Measurements from ENCODE around the gene PPP2R2B.

PPP2R2B gene

GRCh38 chr5:146828385-146828784, 50.2 kb downstream of the PPP2R2B start:
- Mint-ChIP-seq H3K4me3 (no peak overlapping the region), H3K36me3 (ENCODE audit: low read depth) (no peaks in the 10 kb centered on the region), H3K9me3 (no peaks in the 10 kb centered on the region), H3K27ac (no peak overlapping the region), H3K4me1 (ENCODE audit: low read depth) (no peaks in the 10 kb centered on the region), H3K27me3 (no peaks in the 10 kb centered on the region)
- intact Hi-C loops (cut with micrococcal nuclease), result no loop called here

GRCh38 chr5:146827901-146828300, 50.7 kb downstream of the PPP2R2B start:
- no peak overlapping the region for H3K27ac Mint-ChIP-seq
- H3K4me3 Mint-ChIP-seq, result no peak overlapping the region
- H3K9me3 Mint-ChIP-seq, result no peaks in the 10 kb centered on the region
- intact Hi-C loops (cut with micrococcal nuclease), result no loop called here
- H3K36me3 Mint-ChIP-seq (ENCODE audit: low read depth), result no peaks in the 10 kb centered on the region
- no peaks in the 10 kb centered on the region for H3K27me3 Mint-ChIP-seq
- no peaks in the 10 kb centered on the region for H3K4me1 Mint-ChIP-seq (ENCODE audit: low read depth)

DNA sequence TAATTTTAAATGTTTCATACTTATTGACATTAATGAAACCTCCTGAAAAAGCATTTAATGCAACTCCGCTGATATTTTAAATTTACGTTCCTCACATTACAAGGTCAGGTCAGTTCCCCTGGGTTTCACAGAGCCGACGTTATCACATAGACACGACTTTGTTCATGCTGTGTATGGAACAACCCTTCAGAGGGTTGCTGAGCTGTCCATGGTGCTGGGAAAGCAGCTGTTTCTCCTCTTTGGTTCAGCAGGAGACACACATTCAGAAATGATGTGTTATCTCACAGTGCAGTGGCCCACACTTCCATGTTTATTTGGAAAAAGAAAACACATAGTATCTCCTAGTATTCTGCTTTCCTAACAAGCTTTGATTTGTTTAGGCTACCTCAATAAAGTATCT, 53.5 kb downstream of the PPP2R2B start:
- Mint-ChIP-seq H3K36me3 (ENCODE audit: low read depth) (no peaks in the 10 kb centered on the region), H3K27ac (no peak overlapping the region), H3K4me1 (ENCODE audit: low read depth) (no peaks in the 10 kb centered on the region), H3K4me3 (no peak overlapping the region), H3K9me3 (no peaks in the 10 kb centered on the region), H3K27me3 (no peaks in the 10 kb centered on the region)
- intact Hi-C loops (cut with micrococcal nuclease), result no loop called here

DNA sequence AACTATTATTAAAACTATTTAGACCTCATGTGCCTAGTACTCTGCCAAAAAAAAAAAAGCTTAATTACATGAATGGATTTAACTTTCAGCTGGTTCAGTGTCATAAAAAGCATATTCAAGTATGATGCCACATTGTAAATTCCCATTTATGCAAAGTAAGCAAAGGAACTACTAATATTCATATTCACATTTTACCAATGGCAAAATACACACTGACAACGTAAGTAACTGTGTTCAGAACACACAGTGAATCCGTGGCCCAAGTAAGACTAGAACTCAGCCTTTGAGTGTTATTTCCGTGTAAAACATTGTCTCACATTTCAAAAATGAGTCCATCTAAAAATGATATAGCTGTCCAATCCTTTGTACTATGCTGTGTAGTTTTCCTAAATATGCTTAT, 56.8 kb downstream of the PPP2R2B start:
- Mint-ChIP-seq H3K9me3 (no peaks in the 10 kb centered on the region), H3K27me3 (no peaks in the 10 kb centered on the region), H3K4me3 (no peak overlapping the region), H3K4me1 (ENCODE audit: low read depth) (no peaks in the 10 kb centered on the region), H3K36me3 (ENCODE audit: low read depth) (no peaks in the 10 kb centered on the region), H3K27ac (no peak overlapping the region)
- intact Hi-C loops (cut with micrococcal nuclease), result no loop called here

- Mint-ChIP-seq H3K36me3 (ENCODE audit: low read depth) (no peaks in the 10 kb centered on the region), H3K4me1 (ENCODE audit: low read depth) (no peaks in the 10 kb centered on the region), H3K27me3 (no peaks in the 10 kb centered on the region), H3K4me3 (no peak overlapping the region), H3K27ac (no peak overlapping the region), H3K9me3 (no peaks in the 10 kb centered on the region)
- intact Hi-C loops (cut with micrococcal nuclease), result no loop called here
These were observed 57.6 kb downstream of the PPP2R2B start for GRCh38 chr5:146820987-146821386.

DNA sequence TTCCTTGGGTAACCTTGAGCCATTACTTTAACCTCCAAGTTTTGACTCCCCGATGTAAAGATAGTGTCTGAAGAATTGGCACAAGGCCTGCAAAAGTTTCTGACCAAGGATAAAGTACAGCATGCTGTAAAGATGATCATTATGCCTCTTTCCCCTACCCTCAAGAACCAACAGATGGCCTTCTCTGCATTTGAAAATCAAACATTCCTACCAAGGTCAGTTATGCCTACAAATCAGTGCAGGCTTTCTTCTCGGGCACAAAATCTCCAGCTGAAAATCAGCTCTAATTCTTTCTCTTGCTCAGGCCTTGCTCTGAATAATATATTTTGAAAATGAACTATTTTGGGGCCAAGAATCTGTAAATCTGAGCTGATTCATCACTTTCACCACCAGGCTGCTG, 59.7 kb downstream of the PPP2R2B start:
- Mint-ChIP-seq H3K27ac (no peak overlapping the region), H3K9me3 (no peaks in the 10 kb centered on the region), H3K4me1 (ENCODE audit: low read depth) (peaks cover 10% of the 10 kb centered on the region), H3K4me3 (no peak overlapping the region), H3K27me3 (no peaks in the 10 kb centered on the region), H3K36me3 (ENCODE audit: low read depth) (no peaks in the 10 kb centered on the region)
- intact Hi-C loops (cut with micrococcal nuclease), result no loop called here

GRCh38 chr5:146817973-146818372, 60.6 kb downstream of the PPP2R2B start:
- H3K36me3 Mint-ChIP-seq (ENCODE audit: low read depth), result no peaks in the 10 kb centered on the region
- no peak overlapping the region for H3K27ac Mint-ChIP-seq
- intact Hi-C loops (cut with micrococcal nuclease), result no loop called here
- H3K4me1 Mint-ChIP-seq (ENCODE audit: low read depth), result peaks cover 15% of the 10 kb centered on the region
- H3K9me3 Mint-ChIP-seq, result no peaks in the 10 kb centered on the region
- H3K27me3 Mint-ChIP-seq, result no peaks in the 10 kb centered on the region
- H3K4me3 Mint-ChIP-seq, result no peak overlapping the region

- peaks cover 15% of the 10 kb centered on the region for H3K4me1 Mint-ChIP-seq (ENCODE audit: low read depth)
- H3K9me3 Mint-ChIP-seq, result no peaks in the 10 kb centered on the region
- H3K27ac Mint-ChIP-seq, result no peak overlapping the region
- H3K27me3 Mint-ChIP-seq, result no peaks in the 10 kb centered on the region
- intact Hi-C loops (cut with micrococcal nuclease), result no loop called here
- no peak overlapping the region for H3K4me3 Mint-ChIP-seq
- no peaks in the 10 kb centered on the region for H3K36me3 Mint-ChIP-seq (ENCODE audit: low read depth)
These were observed 61.7 kb downstream of the PPP2R2B start for GRCh38 chr5:146816775-146817387.

- no peaks in the 10 kb centered on the region for H3K36me3 Mint-ChIP-seq (ENCODE audit: low read depth)
- no peaks in the 10 kb centered on the region for H3K27me3 Mint-ChIP-seq
- no peak overlapping the region for H3K4me3 Mint-ChIP-seq
- H3K9me3 Mint-ChIP-seq, result peaks cover 10% of the 10 kb centered on the region
- peaks cover 15% of the 10 kb centered on the region for H3K4me1 Mint-ChIP-seq (ENCODE audit: low read depth)
- intact Hi-C loops (cut with micrococcal nuclease), result no loop called here
- no peak overlapping the region for H3K27ac Mint-ChIP-seq
These were observed 63.1 kb downstream of the PPP2R2B start for GRCh38 chr5:146815411-146815810.

DNA sequence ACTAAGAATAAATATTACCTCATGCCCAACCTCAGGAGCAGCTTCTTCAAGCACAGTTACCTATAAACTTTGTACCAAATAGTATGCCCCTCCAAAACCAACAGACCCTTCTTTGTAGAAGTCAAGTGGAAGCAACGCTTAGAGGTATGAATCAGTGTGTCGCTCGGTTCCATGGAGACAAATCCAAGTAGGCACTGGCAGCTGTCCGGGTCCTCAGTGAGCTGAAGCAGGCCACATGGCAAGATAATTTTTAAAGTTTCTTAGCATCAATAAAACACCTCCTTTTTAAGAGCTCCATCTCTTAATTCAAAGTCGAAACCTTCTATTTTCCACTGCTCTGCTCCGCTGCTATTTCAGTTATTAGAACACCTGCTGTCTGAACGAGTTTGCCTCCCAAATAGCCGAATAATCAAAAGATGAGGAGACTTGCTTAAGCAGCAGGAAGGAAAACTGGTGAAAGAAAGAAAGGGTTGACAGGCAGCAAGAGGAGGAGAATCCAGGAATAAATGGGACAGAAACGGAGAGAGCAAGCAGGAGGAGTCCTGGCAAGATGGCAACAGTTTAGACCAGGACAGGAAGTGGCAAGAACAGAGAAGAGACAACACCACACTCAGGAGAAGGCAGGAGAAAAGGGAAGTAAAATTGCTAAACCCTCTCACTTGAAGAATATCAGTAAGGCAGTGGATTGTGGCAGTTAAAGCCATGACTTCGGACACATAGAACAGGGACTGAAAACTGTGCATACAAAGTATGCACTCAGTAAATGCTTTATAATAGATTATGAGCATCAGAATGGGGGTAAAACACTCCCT, 65.0 kb downstream of the PPP2R2B start:
- intact Hi-C loops (cut with micrococcal nuclease), result no loop called here
- H3K27ac Mint-ChIP-seq, result no peak overlapping the region
- H3K4me3 Mint-ChIP-seq, result no peak overlapping the region
- H3K36me3 Mint-ChIP-seq (ENCODE audit: low read depth), result no peaks in the 10 kb centered on the region
- peaks cover 15% of the 10 kb centered on the region for H3K4me1 Mint-ChIP-seq (ENCODE audit: low read depth)
- peaks cover 16% of the 10 kb centered on the region for H3K9me3 Mint-ChIP-seq
- no peaks in the 10 kb centered on the region for H3K27me3 Mint-ChIP-seq

GRCh38 chr5:146805081-146805480, 73.5 kb downstream of the PPP2R2B start:
- intact Hi-C loops (cut with micrococcal nuclease), result no loop called here
- no peaks in the 10 kb centered on the region for H3K36me3 Mint-ChIP-seq (ENCODE audit: low read depth)
- no peak overlapping the region for H3K27ac Mint-ChIP-seq
- H3K4me3 Mint-ChIP-seq, result no peak overlapping the region
- peaks cover 3% of the 10 kb centered on the region for H3K9me3 Mint-ChIP-seq
- no peaks in the 10 kb centered on the region for H3K27me3 Mint-ChIP-seq
- H3K4me1 Mint-ChIP-seq (ENCODE audit: low read depth), result no peaks in the 10 kb centered on the region

- no peaks in the 10 kb centered on the region for H3K36me3 Mint-ChIP-seq (ENCODE audit: low read depth)
- no peaks in the 10 kb centered on the region for H3K27me3 Mint-ChIP-seq
- no peaks in the 10 kb centered on the region for H3K4me1 Mint-ChIP-seq (ENCODE audit: low read depth)
- H3K4me3 Mint-ChIP-seq, result no peak overlapping the region
- intact Hi-C loops (cut with micrococcal nuclease), result no loop called here
- no peak overlapping the region for H3K27ac Mint-ChIP-seq
- H3K9me3 Mint-ChIP-seq, result no peaks in the 10 kb centered on the region
These were observed 75.5 kb downstream of the PPP2R2B start for GRCh38 chr5:146802945-146803522.

DNA sequence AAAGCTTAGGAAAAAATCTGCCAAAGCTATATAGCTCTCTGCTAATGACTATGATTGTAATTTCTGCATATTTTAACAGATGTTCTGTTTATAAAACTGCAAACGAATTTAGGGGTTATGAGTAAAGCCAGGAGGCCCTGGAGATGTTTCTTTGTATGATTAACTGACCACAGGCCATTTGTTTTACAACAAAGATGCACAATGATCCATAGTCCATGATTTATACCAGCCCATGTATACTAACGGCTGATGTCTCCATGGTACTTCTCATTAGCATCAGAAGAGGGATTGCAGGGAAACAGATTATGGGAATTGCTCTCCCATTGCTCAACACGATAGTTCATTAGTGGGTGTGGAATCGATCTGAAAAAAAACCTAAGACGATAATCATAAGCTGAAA, 78.9 kb downstream of the PPP2R2B start:
- no peak overlapping the region for H3K27ac Mint-ChIP-seq
- no peaks in the 10 kb centered on the region for H3K9me3 Mint-ChIP-seq
- H3K4me3 Mint-ChIP-seq, result no peak overlapping the region
- H3K4me1 Mint-ChIP-seq (ENCODE audit: low read depth), result peaks cover 5% of the 10 kb centered on the region
- intact Hi-C loops (cut with micrococcal nuclease), result no loop called here
- no peaks in the 10 kb centered on the region for H3K27me3 Mint-ChIP-seq
- H3K36me3 Mint-ChIP-seq (ENCODE audit: low read depth), result no peaks in the 10 kb centered on the region

DNA sequence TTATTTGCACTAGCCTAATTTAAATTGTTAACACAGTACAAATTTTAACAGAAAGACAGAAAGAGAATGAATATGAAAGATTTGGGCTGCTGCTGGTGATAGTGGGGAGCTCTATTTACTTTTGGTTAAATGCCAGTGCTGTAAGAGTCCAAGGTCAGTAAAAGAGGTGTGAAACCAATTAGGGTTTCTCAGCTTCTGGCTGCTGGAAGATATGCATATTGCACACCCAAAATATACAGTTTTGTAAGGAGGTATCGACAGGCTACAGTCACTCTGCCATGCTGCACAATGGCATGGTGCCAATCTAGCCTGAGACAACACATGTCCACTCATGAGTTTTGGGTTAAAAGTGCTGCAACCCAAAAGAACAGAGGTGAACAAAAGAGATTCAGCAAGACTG, 79.3 kb downstream of the PPP2R2B start:
- intact Hi-C loops (cut with micrococcal nuclease), result no loop called here
- Mint-ChIP-seq H3K27ac (no peak overlapping the region), H3K4me3 (no peak overlapping the region), H3K27me3 (no peaks in the 10 kb centered on the region), H3K36me3 (ENCODE audit: low read depth) (no peaks in the 10 kb centered on the region), H3K4me1 (ENCODE audit: low read depth) (peaks cover 5% of the 10 kb centered on the region), H3K9me3 (no peaks in the 10 kb centered on the region)

Measured in dendritic cell treated with granulocyte-macrophage colony-stimulating factor and Interleukin-4, amounts not matched to agents 40 ng/mL and 50 ng/mL, for 4 days (primary cell).